Effector CD8-positive, alpha-beta T cell (primary cell): Measurements from ENCODE around the gene LRRC4C.
"Not testable (repeated sequence)": the region's sequence is repeated elsewhere in the genome, so short reads cannot be mapped to it uniquely, and the experiment has no call there.

Source experiments
- DNase-seq: peaks from one replicate; lab custom pipeline; 2025; lab: John Stamatoyannopoulos, UW

The LRRC4C gene

GRCh38 chr11:40877981-40878380 lies 581.5 kb downstream of the LRRC4C start:
- DNase-seq: no peak

- no peak for DNase-seq
These were observed 582.2 kb downstream of the LRRC4C start for GRCh38 chr11:40877256-40877655.

GRCh38 chr11:40867991-40868632 lies 591.3 kb downstream of the LRRC4C start:
- DNase-seq: no peak

- not testable (repeated sequence) for DNase-seq
These were observed 601.7 kb downstream of the LRRC4C start for GRCh38 chr11:40857754-40858153.

- no peak for DNase-seq
These were observed 616.6 kb downstream of the LRRC4C start for GRCh38 chr11:40842750-40843339.

- no peak for DNase-seq
These were observed 618.2 kb downstream of the LRRC4C start for GRCh38 chr11:40841231-40841630.

GRCh38 chr11:40838181-40838683 lies 621.2 kb downstream of the LRRC4C start:
- no peak for DNase-seq

- DNase-seq: no peak
These were observed 632.3 kb downstream of the LRRC4C start for GRCh38 chr11:40827116-40827515.

GRCh38 chr11:40826601-40827000 lies 632.9 kb downstream of the LRRC4C start:
- DNase-seq: no peak

- no peak for DNase-seq
These were observed 634.1 kb downstream of the LRRC4C start for GRCh38 chr11:40825201-40825834.

- DNase-seq: no peak
These were observed 640.2 kb downstream of the LRRC4C start for GRCh38 chr11:40819230-40819629.

GRCh38 chr11:40816976-40817375 lies 642.5 kb downstream of the LRRC4C start:
- DNase-seq: no peak

- no peak for DNase-seq
These were observed 661.5 kb downstream of the LRRC4C start for GRCh38 chr11:40797981-40798380.

- no peak for DNase-seq
These were observed 672.2 kb downstream of the LRRC4C start for GRCh38 chr11:40787224-40787623.

GRCh38 chr11:40763046-40763445 lies 696.4 kb downstream of the LRRC4C start:
- no peak for DNase-seq

GRCh38 chr11:40759341-40759740 lies 700.1 kb downstream of the LRRC4C start:
- DNase-seq: no peak

- DNase-seq: no peak
These were observed 705.2 kb downstream of the LRRC4C start for GRCh38 chr11:40754297-40754696.

- no peak for DNase-seq
These were observed 713.2 kb downstream of the LRRC4C start for GRCh38 chr11:40746282-40746681.

- no peak for DNase-seq
These were observed 727.3 kb downstream of the LRRC4C start for GRCh38 chr11:40732132-40732531.

GRCh38 chr11:40722179-40722795 lies 737.2 kb downstream of the LRRC4C start:
- DNase-seq: no peak

GRCh38 chr11:40716344-40717130 lies 742.9 kb downstream of the LRRC4C start:
- no peak for DNase-seq

- no peak for DNase-seq
These were observed 746.4 kb downstream of the LRRC4C start for GRCh38 chr11:40713083-40713482.
